GM19035 (cell line): ENCODE results near the gene ARHGAP26.

Source experiments
- ATAC-seq: cut with Tn5 transposase; IDR thresholded peaks from one replicate; pipeline ENCODE4 v1.9.1; 2021; ENCODE audit not compliant: unreplicated experiment

Gene ARHGAP26

DNA sequence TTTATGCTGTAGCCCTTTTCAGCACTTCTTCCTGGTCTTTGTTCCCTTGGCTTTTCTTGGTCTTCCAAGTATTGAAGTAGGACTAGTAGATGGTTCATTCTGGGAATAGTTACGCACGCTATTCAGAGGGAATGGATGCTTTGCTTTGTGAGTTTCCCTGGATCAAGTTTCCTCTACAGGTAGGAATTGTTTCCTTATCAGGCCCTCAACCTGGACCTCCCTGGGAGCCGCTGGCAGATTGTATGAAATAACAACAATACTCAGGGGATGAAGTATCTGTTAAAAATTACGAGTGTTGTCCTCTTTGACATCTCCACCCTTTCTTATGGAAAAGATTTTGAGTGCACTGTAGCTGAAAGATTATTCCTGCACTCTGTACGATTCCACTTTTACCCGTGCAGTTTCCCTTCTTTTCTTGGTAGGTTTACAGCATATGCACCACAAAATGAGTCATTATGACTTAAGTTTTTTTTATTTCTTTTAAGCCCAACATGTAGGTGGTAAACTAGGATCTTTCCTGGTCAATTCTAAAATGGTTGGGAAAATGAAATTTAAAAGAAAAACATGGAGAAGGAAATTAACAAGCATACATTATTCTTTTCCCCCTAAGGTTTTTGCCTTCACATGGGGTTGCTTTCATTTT lies 57.9 kb downstream of the ARHGAP26 start:
- ATAC-seq: no peak

- ATAC-seq: no peak
Observed at GRCh38 chr5:142828797-142829535, 58.8 kb downstream of the ARHGAP26 start.

DNA sequence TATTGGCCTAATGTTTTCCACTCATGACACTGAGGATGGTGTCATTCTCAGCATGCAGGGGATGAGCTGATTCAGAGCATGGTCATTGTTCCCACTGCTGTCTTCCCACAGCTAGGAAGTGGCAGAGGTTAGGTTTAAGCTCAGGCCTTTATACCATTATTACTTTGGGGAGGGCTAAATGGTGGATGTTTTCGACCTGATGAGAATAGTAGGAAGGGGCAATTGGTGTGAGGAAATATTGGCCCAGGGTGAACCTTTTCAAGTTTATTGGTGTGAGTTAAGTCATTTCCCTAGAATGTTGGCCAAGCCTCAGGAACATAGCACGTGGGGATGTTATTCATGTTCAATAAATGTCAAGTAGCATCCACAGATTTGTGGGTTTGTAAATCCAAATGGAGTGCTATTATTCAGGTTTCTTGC lies 59.6 kb downstream of the ARHGAP26 start:
- ATAC-seq: no peak

DNA sequence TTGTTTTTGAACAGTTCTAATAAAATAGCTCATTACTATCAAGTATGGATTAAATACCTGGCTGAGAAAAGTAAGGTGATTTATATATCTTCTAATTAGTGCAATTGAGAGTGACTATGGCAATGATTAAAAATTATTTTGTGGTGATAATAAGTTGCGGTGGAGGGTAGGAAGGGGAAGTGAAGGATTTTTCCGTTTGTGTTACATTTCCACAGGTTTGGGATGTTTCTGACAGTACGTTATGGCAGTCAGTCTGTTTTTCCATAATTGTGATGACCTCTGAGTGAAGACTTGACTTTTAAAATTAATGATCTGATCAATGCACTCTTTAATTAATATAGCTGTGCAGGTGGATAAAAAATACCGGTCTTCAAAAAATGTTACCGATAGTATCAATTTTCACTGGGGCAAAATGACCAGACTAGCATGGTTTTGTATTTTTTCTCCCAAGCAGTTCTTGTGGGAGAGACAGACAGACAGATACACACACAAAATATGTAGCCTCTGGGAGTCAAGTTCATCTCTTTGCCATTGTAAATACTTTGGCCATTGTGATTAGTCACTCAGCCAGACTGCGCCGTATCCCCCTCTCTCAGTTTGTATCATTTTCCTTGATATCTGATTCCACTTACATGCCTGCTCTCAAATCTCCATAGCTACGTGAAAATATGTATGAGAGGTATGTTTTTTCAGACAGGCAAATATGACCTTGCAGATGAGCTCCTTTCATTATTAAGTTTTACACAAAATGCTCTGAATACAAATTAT lies 60.2 kb downstream of the ARHGAP26 start:
- no peak for ATAC-seq

DNA sequence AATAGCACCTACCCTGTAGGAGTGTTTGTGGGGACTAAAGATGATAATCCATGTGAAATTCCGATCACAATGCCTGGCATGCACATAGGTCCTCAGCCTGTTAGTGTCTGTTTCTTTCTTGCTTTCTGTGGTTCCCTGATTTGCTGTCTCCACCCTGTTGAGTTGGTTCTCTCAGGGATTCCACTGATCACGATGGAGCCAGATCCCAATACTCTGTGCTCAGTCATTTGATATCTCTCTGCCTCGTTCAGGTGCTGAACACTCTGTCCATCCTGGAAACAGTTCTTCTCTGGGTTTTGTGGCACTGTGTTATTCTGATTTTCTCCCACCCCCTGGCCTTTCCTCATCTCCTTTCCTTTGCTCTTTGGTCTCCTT lies 60.8 kb downstream of the ARHGAP26 start:
- ATAC-seq: no peak

- ATAC-seq: no peak
Observed at GRCh38 chr5:142832263-142832662, 62.1 kb downstream of the ARHGAP26 start.

- no peak for ATAC-seq
Observed at GRCh38 chr5:142833517-142834449, 63.6 kb downstream of the ARHGAP26 start.

GRCh38 chr5:142834504-142834903 lies 64.3 kb downstream of the ARHGAP26 start:
- no peak for ATAC-seq

DNA sequence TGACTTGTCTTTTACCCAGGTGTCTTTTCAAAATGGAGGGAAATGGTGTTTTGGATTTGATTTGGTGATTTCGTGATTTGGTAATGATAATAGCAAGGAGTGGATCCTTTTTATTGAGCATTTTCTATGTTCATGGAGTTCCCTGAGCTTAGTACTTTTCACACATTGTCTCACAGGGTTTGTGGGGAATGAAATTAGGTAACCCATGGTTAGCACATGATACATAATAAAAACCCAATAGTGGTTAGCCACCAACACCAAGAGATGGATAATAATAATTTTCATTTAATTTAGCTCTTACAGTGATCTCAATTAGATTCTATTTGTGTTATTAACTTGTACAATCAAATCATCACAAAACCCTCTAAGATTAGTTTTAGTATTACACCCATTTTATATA lies 65.4 kb downstream of the ARHGAP26 start:
- ATAC-seq: no peak

- no peak for ATAC-seq
Observed at GRCh38 chr5:142836048-142836447, 65.9 kb downstream of the ARHGAP26 start.

DNA sequence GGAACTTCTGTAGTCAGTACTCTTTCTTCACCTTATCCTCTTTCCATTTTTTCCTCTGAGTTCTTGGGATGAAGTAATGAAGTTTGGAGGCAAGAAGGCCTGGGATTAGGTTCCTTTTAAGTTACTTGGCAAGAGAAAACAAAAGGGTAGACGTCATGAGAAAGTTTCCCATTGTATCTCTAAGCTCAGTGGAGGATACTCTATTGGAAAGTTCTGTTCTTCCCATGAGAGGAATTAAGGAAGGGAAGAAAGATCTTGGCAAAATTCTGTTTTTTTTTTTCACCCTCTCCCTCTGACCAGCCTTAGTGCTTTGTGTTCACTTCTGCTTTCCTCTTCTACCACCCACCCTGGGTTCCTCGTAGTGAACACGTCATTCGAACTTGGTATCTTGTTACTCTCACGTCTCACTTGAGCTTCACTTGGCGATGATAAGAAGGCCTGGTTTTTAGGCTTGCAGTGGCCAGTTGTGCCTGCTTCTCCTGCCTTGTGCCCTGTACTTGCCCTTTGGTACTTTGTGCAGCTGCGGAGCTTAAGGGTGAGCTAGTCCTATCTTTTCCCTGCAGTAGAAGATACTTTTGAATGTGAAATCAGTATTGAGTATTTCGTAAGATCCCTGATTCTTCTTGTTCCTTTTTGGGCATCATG lies 67.0 kb downstream of the ARHGAP26 start:
- ATAC-seq: no peak

- ATAC-seq: no peak
Observed at GRCh38 chr5:142838845-142839244, 68.7 kb downstream of the ARHGAP26 start.

DNA sequence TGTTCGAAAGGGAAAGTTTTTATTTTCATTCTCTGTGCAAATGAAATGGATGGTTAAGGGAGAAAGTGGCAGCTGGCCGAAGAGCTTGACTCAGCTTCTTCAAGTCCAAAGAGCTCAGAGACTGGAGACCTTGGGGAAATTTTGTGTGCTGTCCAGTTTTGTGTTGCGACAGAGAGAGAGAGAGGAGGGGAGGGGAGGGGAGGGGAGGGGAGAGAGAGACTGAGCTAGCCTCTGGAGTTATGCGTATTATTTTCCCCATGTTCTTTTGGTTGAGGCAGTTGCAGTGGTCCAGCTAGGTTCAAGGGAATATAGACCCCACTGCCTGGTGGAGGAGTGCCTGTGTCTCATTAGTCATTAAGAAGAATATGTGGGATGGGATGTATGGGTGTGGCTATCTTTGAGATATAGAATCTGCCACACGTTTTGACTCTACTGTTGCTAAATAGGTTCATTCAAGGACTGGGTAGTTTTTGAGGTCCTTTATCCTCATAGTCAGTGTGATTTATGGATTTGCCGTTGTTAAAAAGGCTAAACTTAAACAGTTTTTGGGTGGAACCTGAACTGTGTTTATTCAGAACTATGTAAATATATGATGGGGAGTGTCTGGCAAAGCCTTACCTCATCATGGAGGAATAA lies 69.7 kb downstream of the ARHGAP26 start:
- ATAC-seq: no peak

DNA sequence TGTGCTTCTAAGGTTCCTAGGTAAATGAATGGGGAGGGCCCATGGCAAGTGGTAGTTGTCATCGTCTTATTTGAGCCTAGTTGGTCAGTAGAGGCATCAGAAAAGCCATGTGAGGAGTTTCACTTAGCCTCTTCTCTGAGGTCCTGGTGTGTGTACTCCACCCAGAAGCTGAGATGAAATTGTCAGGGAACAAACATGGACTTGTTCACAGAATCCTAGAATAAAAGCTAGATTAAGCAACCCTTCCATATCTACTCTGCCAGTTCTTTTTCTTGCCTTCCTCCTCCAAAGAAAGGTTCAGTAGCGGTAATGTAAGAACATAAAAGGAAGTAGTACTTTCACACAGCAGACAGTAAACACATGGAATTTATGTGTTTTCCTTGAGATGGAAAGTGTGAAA lies 70.4 kb downstream of the ARHGAP26 start:
- no peak for ATAC-seq

GRCh38 chr5:142841511-142842265 lies 71.5 kb downstream of the ARHGAP26 start:
- no peak for ATAC-seq

- no peak for ATAC-seq
Observed at GRCh38 chr5:142842994-142843905, 73.1 kb downstream of the ARHGAP26 start.

DNA sequence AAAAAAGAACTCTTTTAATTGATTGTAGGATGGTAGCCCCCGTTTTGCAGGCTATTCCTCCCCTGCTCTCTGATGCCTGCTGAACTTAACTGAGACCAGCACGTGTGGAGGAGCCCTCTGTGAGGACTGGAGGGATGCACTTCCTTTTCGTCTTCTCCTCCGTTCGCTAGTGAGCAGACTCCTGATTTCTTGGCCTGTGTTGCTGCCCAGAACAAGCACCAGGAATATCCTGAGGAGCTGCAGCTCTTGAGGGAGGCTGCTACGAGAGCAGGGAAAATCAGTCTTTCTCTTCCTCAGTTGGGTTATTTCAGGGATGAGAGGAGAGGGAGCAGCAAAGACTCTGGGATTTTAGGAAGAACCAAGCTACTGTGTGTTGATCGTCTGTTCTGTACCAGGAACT lies 74.7 kb downstream of the ARHGAP26 start:
- ATAC-seq: no peak

DNA sequence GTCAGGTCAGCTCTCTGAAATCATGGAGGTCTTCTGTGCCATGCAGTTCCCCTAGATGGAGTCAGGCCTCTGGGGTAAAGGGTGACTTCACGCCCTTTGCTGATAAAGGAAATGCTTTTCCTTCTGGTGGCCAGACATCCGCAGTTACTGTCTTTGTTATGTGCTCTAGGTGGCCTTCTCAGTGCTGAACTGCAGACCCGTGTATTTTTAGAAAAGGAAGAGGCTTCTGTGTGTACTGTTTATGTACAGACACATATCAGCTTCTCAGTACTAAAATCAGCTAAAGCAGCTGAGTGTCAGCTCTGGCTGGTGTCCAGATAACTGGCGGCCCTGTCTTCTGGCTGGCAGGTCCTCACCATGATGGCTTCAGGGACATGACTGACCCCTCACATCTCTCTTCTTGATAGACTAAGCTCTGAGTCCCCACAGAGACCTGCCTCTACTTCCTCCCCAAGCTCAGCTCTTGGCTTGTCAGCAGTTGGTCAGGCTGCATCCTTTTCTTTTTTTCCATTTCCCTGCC lies 75.3 kb downstream of the ARHGAP26 start:
- ATAC-seq: no peak
